B cell (primary cell): ENCODE results near the gene C2orf78. TPM values are rescaled to one million over a fixed set of nuclear protein-coding genes. Genes with fewer than 3 reads are reported as not detected.
A peak's percentile ranks its signal among the peaks of the same experiment; 100 is the strongest.

ENCODE experiments used
- ATAC-seq: fragments of 200-7000 bp; cut with Tn5 transposase; one replicate; pipeline ENCODE4 v1.10.0; 2021; ENCODE audit warnings: low read depth, mild to moderate bottlenecking, moderate number of reproducible peaks, moderate library complexity
- CTCF ChIA-PET: fragments of 350-600 bp; sonication (Branson Sonifier 250); formaldehyde crosslinking; loops from one replicate; lab custom pipeline; 2021; ENCODE audit warnings: antibody characterized with exemption, inconsistent platforms; lab: Charles Lee
- POLR2A ChIA-PET: fragments of 350-600 bp; sonication (Branson Sonifier 250); formaldehyde crosslinking; loops from one replicate; lab custom pipeline; 2021; ENCODE audit warnings: antibody characterized with exemption; lab: Charles Lee
- DNase-seq: peaks from one replicate; pipeline ENCODE4 v3.0.0; 2013
- H2AFZ ChIP-seq: 2 replicates; pipeline ENCODE4 v1.6.1; 2012; ENCODE audit warnings: mild to moderate bottlenecking, low read depth, low read length; ENCODE audit not compliant: insufficient read depth, poor library complexity, severe bottlenecking
- H3K27ac ChIP-seq, 2 donors: 1 replicate in 1 of 2; 2 replicates in 1 of 2; pipeline ENCODE4 v1.5.1; 2012 to 2013; ENCODE audit warnings: low read length in 2 of 2, mild to moderate bottlenecking in 2 of 2, moderate library complexity in 1 of 2
- H3K27me3 ChIP-seq, 4 experiments: fragments of 200-600 bp in 1 of 4; sonication (generic) in 1 of 4; replicated peaks in 1 of 4; 1 replicate in 2 of 4; 2 replicates in 2 of 4; pipeline versions ENCODE4 v1.6.1 to v1.7.0; 2013 to 2016; ENCODE audit warnings: low read length in 3 of 4, mild to moderate bottlenecking in 2 of 4, mixed read lengths in 1 of 4, moderate library complexity in 1 of 4; ENCODE audit not compliant: insufficient read depth in 4 of 4, control insufficient read depth in 3 of 4; ENCODE audit errors: control extremely low read depth in 1 of 4
- H3K36me3 ChIP-seq, 2 experiments: replicated peaks in 1 of 2; 1 replicate in 1 of 2; 2 replicates in 1 of 2; pipeline versions ENCODE4 v1.6.1 to v1.7.1; 2013; ENCODE audit warnings: low read length in 1 of 2; ENCODE audit not compliant: insufficient read depth in 2 of 2, control insufficient read depth in 1 of 2; ENCODE audit errors: control extremely low read depth in 1 of 2, extremely low read depth in 1 of 2
- H3K4me1 ChIP-seq, 2 donors: fragments of 200-600 bp in 1 of 2; sonication (generic) in 1 of 2; 1 replicate in 1 of 2; 2 replicates in 1 of 2; pipeline versions ENCODE4 v1.5.1 to v1.6.1; 2013 to 2017; ENCODE audit warnings: low read length in 2 of 2; ENCODE audit not compliant: control insufficient read depth in 2 of 2, insufficient read depth in 2 of 2
- H3K4me2 ChIP-seq: replicated peaks from 2 replicates; pipeline ENCODE3; 2012; ENCODE audit warnings: mild to moderate bottlenecking, low read depth, low read length; ENCODE audit not compliant: poor library complexity, severe bottlenecking
- H3K4me3 ChIP-seq, 5 experiments: fragments of 200-600 bp in 1 of 5; sonication (generic) in 1 of 5; 1 replicate in 3 of 5; 2 replicates in 2 of 5; pipeline versions ENCODE4 v1.5.1 to v1.7.0; 2011 to 2016; ENCODE audit warnings: low read length in 4 of 5, mild to moderate bottlenecking in 4 of 5, low read depth in 2 of 5, control low read depth in 1 of 5, moderate library complexity in 1 of 5; ENCODE audit not compliant: insufficient read depth in 1 of 5; ENCODE audit errors: control extremely low read depth in 1 of 5, extremely low read depth in 1 of 5
- H3K79me2 ChIP-seq: fragments of 200-600 bp; sonication (generic); one replicate; pipeline ENCODE4 v1.6.0; 2016; ENCODE audit warnings: low read length; ENCODE audit not compliant: control insufficient read depth, insufficient read depth
- H3K9ac ChIP-seq: fragments of 200-600 bp; sonication (generic); 2 replicates; pipeline ENCODE4 v1.6.1; 2017; ENCODE audit warnings: mild to moderate bottlenecking, low read length, moderate library complexity
- H3K9me3 ChIP-seq, 3 donors: one replicate each; pipeline versions ENCODE4 v1.6.1 to v1.7.1; 2013; ENCODE audit warnings: low read length in 2 of 3; ENCODE audit not compliant: control insufficient read depth in 2 of 3, insufficient read depth in 1 of 3; ENCODE audit errors: control extremely low read depth in 1 of 3
- H4K20me1 ChIP-seq: 2 replicates; pipeline ENCODE4 v1.6.0; 2012; ENCODE audit warnings: mild to moderate bottlenecking, low read length; ENCODE audit not compliant: insufficient read depth, control insufficient read depth, poor library complexity, severe bottlenecking
- H3K27ac Mint-ChIP-seq: one replicate; pipeline ENCODE4 v1.8.0; 2021; ENCODE audit warnings: mixed read lengths
- H3K27me3 Mint-ChIP-seq: one replicate; pipeline ENCODE4 v1.8.0; 2021; ENCODE audit warnings: mixed read lengths
- H3K4me1 Mint-ChIP-seq: one replicate; pipeline ENCODE4 v1.8.0; 2021; ENCODE audit warnings: mixed read lengths
- H3K4me3 Mint-ChIP-seq: one replicate; pipeline ENCODE4 v1.8.0; 2021; ENCODE audit warnings: mixed read lengths
- H3K9me3 Mint-ChIP-seq: one replicate; pipeline ENCODE4 v1.8.0; 2022; ENCODE audit warnings: mixed read lengths; ENCODE audit not compliant: insufficient read depth
- EZH2 ChIP-seq: IDR thresholded peaks from 2 replicates; pipeline ENCODE4 v1.6.1; 2012; ENCODE audit warnings: borderline replicate concordance, low read depth, mild to moderate bottlenecking, moderate library complexity, low read length; ENCODE audit not compliant: insufficient read depth, poor library complexity, severe bottlenecking
- WGBS: methylation state at CpG from one replicate; pipeline ENCODE4 v1.1.5; 2013; ENCODE audit warnings: missing lambda C conversion rate; ENCODE audit not compliant: insufficient coverage; 5-methylcytosine and 5-hydroxymethylcytosine counted together
- intact Hi-C: fragments of 100-400 bp; cut with micrococcal nuclease; formaldehyde crosslinking; loops from one replicate; pipeline ENCODE4 v1.10.0; 2022
- polyA plus RNA-seq: library from polyadenylated mRNA; depleted of rRNA; stranded (reverse); fragments of >200 nt; gene quantifications from 2 replicates; pipeline ENCODE4 v1.2.3, GENCODE V29; 2012
- total RNA-seq, 2 donors: library from RNA; stranded (reverse); fragments of 120-200 nt in 1 of 2; gene quantifications; 1 replicate in 1 of 2; 2 replicates in 1 of 2; pipeline versions ENCODE4 v1.2.3 to v1.2.4, GENCODE V29; 2013 to 2022
- TF ChIP-seq, protein P1 (sequence below): fragments of 200-600 bp; IDR thresholded peaks from one replicate; pipeline ENCODE4 v1.8.0; 2022; ENCODE audit warnings: antibody characterized with exemption, mild to moderate bottlenecking

C2orf78 gene
- total and polyA plus RNA-seq, 2 donors (not counting 1 experiment from before 2014, with no cell fraction given): not detected

DNA sequence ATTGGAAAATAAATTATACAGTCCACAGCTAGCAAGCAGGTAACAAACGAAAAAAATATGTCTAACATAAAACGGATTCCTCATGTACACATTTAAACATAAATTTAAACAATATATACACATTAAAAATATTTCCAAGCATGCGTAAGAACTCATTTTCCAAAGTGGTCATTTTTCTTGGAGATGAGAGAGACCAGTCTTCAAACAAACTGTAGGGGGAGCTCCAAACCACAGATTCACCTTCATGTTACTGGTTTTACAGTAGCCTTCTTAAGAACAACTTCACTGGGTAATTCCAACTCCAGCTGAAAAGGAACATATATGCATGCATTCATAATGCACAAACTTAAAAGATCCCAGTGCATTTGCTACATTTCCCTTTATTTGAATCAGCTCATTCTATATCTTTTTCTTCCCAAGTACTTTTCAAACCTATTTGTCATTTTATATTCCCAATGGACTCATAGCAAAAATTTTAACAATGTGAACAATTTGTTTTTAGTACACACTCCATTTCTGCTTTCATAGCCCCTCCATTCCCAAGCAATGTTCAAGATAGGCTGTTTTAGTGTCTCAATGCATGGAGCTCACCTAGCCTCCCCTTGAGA is 40.0 kb downstream of the C2orf78 start:
- WGBS: no CpG with 5 or more reads among the region's 3 CpGs
- Histone ChIP-seq H3K9ac (no peak overlapping the region), H4K20me1 (no peaks in the 10 kb centered on the region), H3K79me2 (peaks cover 20% of the 10 kb centered on the region), H3K27ac (no peak overlapping the region), H3K9me3 (no peaks in the 10 kb centered on the region), H3K4me3 (no peak overlapping the region), H3K27me3 (no peaks in the 10 kb centered on the region), H3K36me3 (no peaks in the 10 kb centered on the region), H3K4me2 (no peak overlapping the region), H3K4me1 (peaks cover 10 to 13% of the 10 kb centered on the region in 2 donors), H2AFZ (no peak overlapping the region)
- ChIA-PET CTCF (interaction anchor here (0.6 to 9.1 kb wide), 42 partner anchors 8 to 767 kb away, joined by 3 to 191 read pairs (median 4); partner anchors contain the start of genes BOLA3 and INO80B), POLR2A (interaction anchor here (0.7 to 1.1 kb wide), 3 partner anchors 354 to 1592 kb away, joined by 3 read pairs; no protein-coding TSS in a partner anchor)
- Mint-ChIP-seq H3K4me1 (peaks cover 23% of the 10 kb centered on the region), H3K27me3 (no peaks in the 10 kb centered on the region), H3K27ac (no peak overlapping the region), H3K9me3 (no peaks in the 10 kb centered on the region), H3K4me3 (no peak overlapping the region)
- ATAC-seq: no peak
- peak; percentile 76 for DNase-seq
- intact Hi-C loops: loop anchor here (1.0 kb wide), 4 partner anchors 323 to 763 kb away; partner anchors contain the start of gene BOLA3
- no peak for TF ChIP-seq EZH2
- TF ChIP-seq, protein P1, sequence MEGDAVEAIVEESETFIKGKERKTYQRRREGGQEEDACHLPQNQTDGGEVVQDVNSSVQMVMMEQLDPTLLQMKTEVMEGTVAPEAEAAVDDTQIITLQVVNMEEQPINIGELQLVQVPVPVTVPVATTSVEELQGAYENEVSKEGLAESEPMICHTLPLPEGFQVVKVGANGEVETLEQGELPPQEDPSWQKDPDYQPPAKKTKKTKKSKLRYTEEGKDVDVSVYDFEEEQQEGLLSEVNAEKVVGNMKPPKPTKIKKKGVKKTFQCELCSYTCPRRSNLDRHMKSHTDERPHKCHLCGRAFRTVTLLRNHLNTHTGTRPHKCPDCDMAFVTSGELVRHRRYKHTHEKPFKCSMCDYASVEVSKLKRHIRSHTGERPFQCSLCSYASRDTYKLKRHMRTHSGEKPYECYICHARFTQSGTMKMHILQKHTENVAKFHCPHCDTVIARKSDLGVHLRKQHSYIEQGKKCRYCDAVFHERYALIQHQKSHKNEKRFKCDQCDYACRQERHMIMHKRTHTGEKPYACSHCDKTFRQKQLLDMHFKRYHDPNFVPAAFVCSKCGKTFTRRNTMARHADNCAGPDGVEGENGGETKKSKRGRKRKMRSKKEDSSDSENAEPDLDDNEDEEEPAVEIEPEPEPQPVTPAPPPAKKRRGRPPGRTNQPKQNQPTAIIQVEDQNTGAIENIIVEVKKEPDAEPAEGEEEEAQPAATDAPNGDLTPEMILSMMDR: peak; percentile 95

DNA sequence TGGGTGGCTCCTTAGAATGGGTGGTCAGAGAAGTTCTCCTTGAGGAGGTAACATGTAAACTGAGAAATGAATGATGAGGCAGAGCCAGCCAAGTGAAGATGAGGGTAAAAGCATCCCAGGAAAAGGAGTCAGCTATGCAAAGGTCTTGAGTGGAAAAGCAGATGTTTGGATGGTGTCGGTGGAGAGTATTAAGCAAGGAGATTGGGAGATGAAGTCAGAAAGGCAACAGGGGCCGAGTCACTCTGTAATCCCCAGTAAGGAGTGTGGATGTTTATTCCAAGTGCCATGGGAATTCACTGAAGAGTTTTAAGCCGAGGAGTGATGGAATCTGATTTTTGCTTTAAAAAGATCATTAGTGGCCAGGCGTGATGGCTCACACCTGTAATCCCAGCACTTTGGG is 41.4 kb downstream of the C2orf78 start:
- ChIA-PET CTCF (interaction anchor here (0.7 to 9.1 kb wide), 10 partner anchors 14 to 762 kb away, joined by 3 to 191 read pairs (median 8); partner anchors contain the start of gene BOLA3), POLR2A (no interaction called here)
- H3K9me3 ChIP-seq: no peaks in the 10 kb centered on the region
- no peak overlapping the region for H3K9ac ChIP-seq
- H3K27me3 ChIP-seq: no peaks in the 10 kb centered on the region
- WGBS: 98% methylated on average over 4 of the region's 4 CpGs
- no peak overlapping the region for H3K4me3 ChIP-seq
- DNase-seq (no peak), ATAC-seq (no peak)
- no peaks in the 10 kb centered on the region for H3K36me3 ChIP-seq
- H3K27me3 Mint-ChIP-seq: no peaks in the 10 kb centered on the region
- no peak for TF ChIP-seq EZH2
- TF ChIP-seq, protein P1: no peak
- H3K4me3 Mint-ChIP-seq: no peak overlapping the region
- peaks cover 37% of the 10 kb centered on the region for H3K4me1 Mint-ChIP-seq
- intact Hi-C loops: no loop called here
- H2AFZ ChIP-seq: no peak overlapping the region
- no peak overlapping the region for H3K4me2 ChIP-seq
- H3K27ac Mint-ChIP-seq: no peak overlapping the region
- no peaks in the 10 kb centered on the region for H3K9me3 Mint-ChIP-seq
- H3K4me1 ChIP-seq: peaks cover 19 to 23% of the 10 kb centered on the region in 2 donors
- H3K27ac ChIP-seq: no peak overlapping the region
- H3K79me2 ChIP-seq: peaks cover 20% of the 10 kb centered on the region
- H4K20me1 ChIP-seq: no peaks in the 10 kb centered on the region
